MCF 10A (cell line): Measurements from ENCODE around the gene DEPP1. TPM values are rescaled to one million over a fixed set of nuclear protein-coding genes. Genes with fewer than 3 reads are reported as not detected.

Experiments
- BruUV-seq: library from RNA; stranded (reverse); fragments of 400-500 nt; replicated peaks from 2 replicates; lab custom pipeline; 2021; lab: Mats Ljungman, UMichigan
- CTCF ChIA-PET: fragments of 300-600 bp; sonication (Branson Sonifier 250); formaldehyde crosslinking; extraction: SDS; loops from one replicate; lab custom pipeline; 2021; ENCODE audit warnings: antibody characterized with exemption, inconsistent platforms; lab: Yijun Ruan, JAX
- POLR2A ChIA-PET: fragments of 300-600, 350-650 bp; sonication (Branson Sonifier 250); formaldehyde crosslinking; extraction: SDS; loops from one replicate; lab custom pipeline; 2020; ENCODE audit warnings: antibody characterized with exemption, inconsistent platforms; lab: Yijun Ruan, JAX
- DNase-seq: peaks from one replicate; pipeline ENCODE4 v3.0.0-alpha.2; 2018; ENCODE audit not compliant: unreplicated experiment
- H3K27ac Mint-ChIP-seq: one replicate; pipeline ENCODE4 v1.8.0; 2022; ENCODE audit warnings: mild to moderate bottlenecking, low read depth, mixed read lengths; ENCODE audit not compliant: unreplicated experiment
- H3K27me3 Mint-ChIP-seq: one replicate; pipeline ENCODE4 v1.8.0; 2022; ENCODE audit warnings: mixed read lengths; ENCODE audit not compliant: insufficient read depth, unreplicated experiment
- H3K36me3 Mint-ChIP-seq: one replicate; pipeline ENCODE4 v1.8.0; 2022; ENCODE audit warnings: mild to moderate bottlenecking, moderate library complexity, mixed read lengths; ENCODE audit not compliant: insufficient read depth, unreplicated experiment
- H3K4me1 Mint-ChIP-seq: one replicate; pipeline ENCODE4 v1.8.0; 2022; ENCODE audit warnings: mixed read lengths; ENCODE audit not compliant: insufficient read depth, unreplicated experiment
- H3K4me3 Mint-ChIP-seq: one replicate; pipeline ENCODE4 v1.8.0; 2022; ENCODE audit warnings: mild to moderate bottlenecking, moderate library complexity, mixed read lengths; ENCODE audit not compliant: unreplicated experiment
- H3K9me3 Mint-ChIP-seq: one replicate; pipeline ENCODE4 v1.8.0; 2022; ENCODE audit warnings: mixed read lengths; ENCODE audit not compliant: unreplicated experiment
- intact Hi-C: fragments of 100-400 bp; cut with micrococcal nuclease; formaldehyde crosslinking; loops from 2 replicates; pipeline ENCODE4 v1.14.1; 2022
- total RNA-seq: library from RNA; stranded (reverse); gene quantifications from 2 replicates; pipeline ENCODE4 v1.2.3, GENCODE V29; 2022
- TF ChIP-seq, protein P1 (sequence below): fragments of 200-600 bp; IDR thresholded peaks from one replicate; pipeline ENCODE4 v1.8.0; 2022; ENCODE audit warnings: antibody characterized with exemption, mild to moderate bottlenecking; ENCODE audit not compliant: unreplicated experiment

Gene DEPP1
- total RNA-seq, 1 experiment from 2014 or later: 0.84 TPM

DNA sequence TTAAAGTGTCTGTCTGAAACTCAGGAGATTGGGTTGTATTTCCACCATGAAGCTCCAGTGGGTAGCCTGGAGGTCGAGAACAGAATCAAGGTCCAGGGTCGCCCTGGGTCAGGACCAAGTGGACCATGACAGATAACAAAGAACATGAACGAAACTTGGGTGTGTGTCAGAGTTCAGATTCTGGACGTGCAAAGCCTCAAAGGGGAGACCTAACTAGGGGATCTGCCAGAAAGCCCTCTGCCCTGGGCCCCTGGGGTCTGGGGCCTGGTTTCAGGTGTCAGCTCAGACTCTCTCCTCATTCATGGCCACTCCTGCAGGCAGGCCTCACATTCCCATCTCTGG is 17.4 kb downstream of the DEPP1 start:
- no peak for DNase-seq
- no TSS peak for BruUV-seq
- no peaks in the 10 kb centered on the region for H3K36me3 Mint-ChIP-seq
- TF ChIP-seq, protein P1, sequence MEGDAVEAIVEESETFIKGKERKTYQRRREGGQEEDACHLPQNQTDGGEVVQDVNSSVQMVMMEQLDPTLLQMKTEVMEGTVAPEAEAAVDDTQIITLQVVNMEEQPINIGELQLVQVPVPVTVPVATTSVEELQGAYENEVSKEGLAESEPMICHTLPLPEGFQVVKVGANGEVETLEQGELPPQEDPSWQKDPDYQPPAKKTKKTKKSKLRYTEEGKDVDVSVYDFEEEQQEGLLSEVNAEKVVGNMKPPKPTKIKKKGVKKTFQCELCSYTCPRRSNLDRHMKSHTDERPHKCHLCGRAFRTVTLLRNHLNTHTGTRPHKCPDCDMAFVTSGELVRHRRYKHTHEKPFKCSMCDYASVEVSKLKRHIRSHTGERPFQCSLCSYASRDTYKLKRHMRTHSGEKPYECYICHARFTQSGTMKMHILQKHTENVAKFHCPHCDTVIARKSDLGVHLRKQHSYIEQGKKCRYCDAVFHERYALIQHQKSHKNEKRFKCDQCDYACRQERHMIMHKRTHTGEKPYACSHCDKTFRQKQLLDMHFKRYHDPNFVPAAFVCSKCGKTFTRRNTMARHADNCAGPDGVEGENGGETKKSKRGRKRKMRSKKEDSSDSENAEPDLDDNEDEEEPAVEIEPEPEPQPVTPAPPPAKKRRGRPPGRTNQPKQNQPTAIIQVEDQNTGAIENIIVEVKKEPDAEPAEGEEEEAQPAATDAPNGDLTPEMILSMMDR: no peak
- no peak overlapping the region for H3K27ac Mint-ChIP-seq
- H3K4me3 Mint-ChIP-seq: no peak overlapping the region
- H3K27me3 Mint-ChIP-seq: no peaks in the 10 kb centered on the region
- H3K4me1 Mint-ChIP-seq: peaks cover 22% of the 10 kb centered on the region
- intact Hi-C loops: no loop called here
- ChIA-PET CTCF (interaction anchor here (0.8 kb wide), 1 partner anchor 14 kb away, joined by 3 read pairs; no protein-coding TSS in a partner anchor), POLR2A (interaction anchor here (1.3 to 1.4 kb wide), 2 partner anchors 14 to 17 kb away, joined by 3 read pairs; partner anchors contain the start of gene DEPP1)
- no peaks in the 10 kb centered on the region for H3K9me3 Mint-ChIP-seq

DNA sequence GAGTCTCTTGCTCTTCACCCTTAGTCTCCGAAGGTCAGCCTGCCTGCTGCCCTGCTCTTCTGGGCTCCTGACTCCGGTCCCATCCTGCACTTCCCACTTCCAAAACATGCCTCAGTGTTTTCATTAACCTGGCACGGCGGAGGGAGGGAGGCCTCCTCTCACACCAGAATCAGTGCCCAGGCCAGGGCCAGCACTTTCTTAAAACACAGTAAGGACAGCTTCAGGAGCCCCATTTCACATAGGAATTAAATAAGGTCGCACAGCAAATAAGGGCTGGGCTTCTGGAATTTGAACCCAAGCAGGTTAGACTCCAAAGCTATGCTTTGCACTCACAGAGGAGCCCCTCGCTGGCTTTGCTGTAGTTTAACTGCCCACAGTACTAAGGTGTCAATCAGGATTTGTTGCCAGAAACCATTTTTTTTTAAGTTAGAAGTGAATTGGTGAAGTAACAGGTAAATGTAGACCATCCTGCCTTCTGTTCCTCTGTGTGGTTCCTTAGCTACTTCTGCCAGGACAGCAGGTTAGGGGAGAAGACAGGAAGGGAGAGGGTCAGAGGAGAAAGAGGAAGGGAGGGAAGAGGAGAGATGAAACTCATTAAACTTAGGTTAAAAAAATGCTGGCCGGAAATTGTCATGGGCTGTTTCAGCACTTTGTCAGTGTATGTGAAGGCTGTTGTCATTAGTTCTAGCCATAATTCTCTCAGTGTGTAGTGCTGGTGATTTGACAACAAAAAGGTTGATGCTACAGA is 18.0 kb downstream of the DEPP1 start:
- Mint-ChIP-seq H3K4me3 (peak overlapping the region; percentile 30), H3K36me3 (no peaks in the 10 kb centered on the region), H3K9me3 (no peaks in the 10 kb centered on the region), H3K4me1 (peaks cover 22% of the 10 kb centered on the region), H3K27me3 (no peaks in the 10 kb centered on the region), H3K27ac (no peak overlapping the region)
- no TSS peak for BruUV-seq
- ChIA-PET POLR2A (interaction anchor here (0.6 kb wide), 1 partner anchor 29 kb away, joined by 3 read pairs; no protein-coding TSS in a partner anchor), CTCF (interaction anchor here (0.8 kb wide), 1 partner anchor 15 kb away, joined by 3 read pairs; no protein-coding TSS in a partner anchor)
- TF ChIP-seq, protein P1: no peak
- no peak for DNase-seq
- intact Hi-C loops: no loop called here

DNA sequence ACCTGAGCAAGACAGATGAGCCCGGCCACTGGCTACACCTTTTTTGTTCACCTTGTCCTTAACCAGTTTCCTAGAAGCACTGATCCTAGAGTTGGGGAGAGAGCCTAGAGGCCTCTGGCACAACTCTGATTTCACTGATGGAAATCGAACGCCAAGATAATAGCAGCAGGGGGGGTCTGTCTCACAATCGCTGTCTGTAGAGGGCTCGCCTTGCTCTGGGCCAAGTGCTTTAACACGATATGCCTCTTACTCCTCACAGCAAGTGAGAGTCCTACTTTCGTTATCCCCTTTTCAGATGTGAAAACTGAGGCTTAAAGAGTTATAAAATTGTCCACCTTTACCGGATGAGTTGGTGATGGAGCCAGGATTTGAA is 18.5 kb downstream of the DEPP1 start:
- TF ChIP-seq, protein P1: no peak
- Mint-ChIP-seq H3K4me1 (peaks cover 21% of the 10 kb centered on the region), H3K9me3 (no peaks in the 10 kb centered on the region), H3K27ac (no peak overlapping the region), H3K36me3 (no peaks in the 10 kb centered on the region), H3K4me3 (peak overlapping the region; percentile 80), H3K27me3 (no peaks in the 10 kb centered on the region)
- no TSS peak for BruUV-seq
- DNase-seq: no peak
- POLR2A ChIA-PET: interaction anchor here (0.6 to 2.4 kb wide), 2 partner anchors 18 to 28 kb away, joined by 3 to 9 read pairs; partner anchors contain the start of gene DEPP1
- CTCF ChIA-PET: no interaction called here
- intact Hi-C loops: no loop called here

DNA sequence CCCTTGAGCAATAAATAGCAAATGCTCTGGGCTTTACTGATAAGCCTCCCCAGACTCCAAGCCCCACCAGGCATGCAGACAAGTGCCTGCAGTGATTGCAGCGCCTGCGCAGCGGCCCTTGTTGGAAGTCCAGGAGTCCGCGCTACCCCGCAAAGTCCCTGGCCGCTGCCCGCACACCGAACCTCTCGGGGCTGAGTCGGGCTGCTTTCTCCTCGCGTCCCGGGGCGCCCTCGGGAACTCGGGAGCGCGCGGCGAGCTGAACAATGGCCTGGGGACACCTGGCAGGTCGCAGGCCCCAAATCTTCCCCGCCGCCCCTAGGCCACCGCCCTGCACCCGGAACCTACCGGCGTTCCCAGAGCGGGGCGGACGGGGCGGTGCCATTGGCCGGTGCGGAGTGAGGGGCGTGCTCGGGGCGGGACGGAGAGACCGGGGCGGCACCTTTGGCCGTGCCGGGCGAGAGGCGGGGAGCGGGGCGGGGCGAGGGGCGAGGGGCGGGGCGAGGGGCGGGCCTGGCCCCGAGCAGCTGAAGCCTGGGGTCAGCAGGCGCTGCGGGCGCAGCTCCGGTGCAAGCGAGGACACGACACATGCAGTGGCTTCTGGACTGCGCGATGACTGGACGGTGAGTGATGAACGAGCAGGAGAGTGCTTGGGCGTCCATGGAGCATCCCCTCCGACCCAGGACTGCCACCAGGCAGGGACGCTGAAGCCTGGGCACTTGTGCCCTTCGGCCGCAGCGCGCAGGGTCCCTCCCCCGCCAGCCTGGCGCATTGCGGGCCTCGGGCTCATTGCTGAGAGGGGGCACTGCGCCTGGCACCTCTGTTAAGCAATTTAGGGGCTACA is 19.1 kb downstream of the DEPP1 start, which contains the start of gene RASSF4:
TSS of gene RASSF4 (plus strand) at position 556 of the 841 bp plus-strand sequence. CDS start 10,401 bp downstream, outside the sequence.
- H3K27me3 Mint-ChIP-seq: no peaks in the 10 kb centered on the region
- H3K36me3 Mint-ChIP-seq: no peaks in the 10 kb centered on the region
- ChIA-PET POLR2A (interaction anchor here (0.9 to 2.4 kb wide), 3 partner anchors 10 to 19 kb away, joined by 3 to 9 read pairs (median 4); partner anchors contain the start of gene DEPP1), CTCF (no interaction called here)
- no peaks in the 10 kb centered on the region for H3K9me3 Mint-ChIP-seq
- H3K4me1 Mint-ChIP-seq: peaks cover 15% of the 10 kb centered on the region
- BruUV-seq: TSS peak; percentile 79
- intact Hi-C loops: no loop called here
- H3K27ac Mint-ChIP-seq: peak within 1 kb of the TSS; percentile 61
- H3K4me3 Mint-ChIP-seq: peak within 1 kb of the TSS; percentile 80
- DNase-seq: peak; percentile 87
- TF ChIP-seq, protein P1: no peak
